GM21723 (cell line): ENCODE data around the gene CDH13.
A peak's percentile ranks its signal among the peaks of the same experiment; 100 is the strongest.

ENCODE experiments used
- ATAC-seq: cut with Tn5 transposase; IDR thresholded peaks from one replicate; pipeline ENCODE4 v1.9.1; 2021; ENCODE audit warnings: mild to moderate bottlenecking, moderate library complexity; ENCODE audit not compliant: unreplicated experiment

The CDH13 gene

DNA sequence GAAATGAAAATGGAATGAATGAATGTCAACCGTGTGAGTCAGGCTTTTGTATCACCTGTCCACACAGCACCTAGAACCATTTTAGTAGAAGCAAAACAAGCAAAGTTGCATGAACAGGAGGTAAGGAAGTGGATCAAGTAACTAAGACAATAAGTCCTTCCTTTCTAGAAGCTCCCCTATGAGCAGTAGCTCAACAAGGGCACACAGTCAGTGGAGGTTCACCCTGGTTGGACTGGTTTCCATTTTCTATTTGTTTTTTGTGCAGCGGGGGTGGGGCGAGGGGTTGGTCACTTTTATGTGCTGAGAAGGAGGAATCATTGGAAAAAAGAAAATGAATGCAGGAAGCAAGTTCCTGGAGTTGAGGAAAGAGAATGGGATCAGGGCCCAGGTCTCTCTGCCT lies 1177.0 kb downstream of the CDH13 start:
- ATAC-seq = no peak

DNA sequence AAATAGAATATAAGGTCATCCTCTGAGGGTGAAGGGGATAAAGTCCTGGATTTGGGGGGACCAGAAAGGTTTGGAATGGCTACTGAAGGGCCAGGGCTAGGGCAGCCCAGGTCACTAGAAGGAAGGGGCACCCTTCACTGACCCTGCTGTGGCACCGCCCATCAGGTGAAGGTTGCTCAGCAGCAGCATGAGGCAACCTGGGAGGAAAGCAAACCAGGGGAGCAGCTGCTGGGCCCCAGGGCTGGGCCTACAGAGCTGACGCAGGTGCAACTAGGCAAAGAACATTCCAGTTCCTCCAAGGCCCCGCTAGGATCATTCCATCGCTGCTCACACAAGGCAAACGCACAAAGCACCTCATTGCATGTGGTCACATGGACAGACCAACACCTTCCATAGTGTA lies 1177.6 kb downstream of the CDH13 start:
- no peak for ATAC-seq

DNA sequence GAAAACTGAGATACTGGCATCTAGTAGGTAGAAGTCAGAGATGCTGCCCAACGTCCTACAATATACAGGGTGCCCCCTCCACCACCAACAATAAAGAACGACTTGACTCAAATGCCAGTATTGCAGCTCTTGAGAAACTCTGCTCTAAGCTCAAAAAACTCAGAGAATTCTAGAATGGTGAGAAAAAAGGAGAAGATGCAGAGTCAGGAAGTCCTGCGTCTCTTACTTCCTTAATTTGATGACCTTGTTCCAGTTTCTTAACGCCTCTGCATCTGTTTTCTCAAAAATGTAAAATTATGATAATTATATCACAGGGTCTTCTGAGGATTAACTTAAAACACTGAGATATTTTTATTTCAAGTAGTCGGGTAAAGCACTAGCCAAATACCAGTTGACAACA lies 1179.3 kb downstream of the CDH13 start:
- ATAC-seq = peak; percentile 28

DNA sequence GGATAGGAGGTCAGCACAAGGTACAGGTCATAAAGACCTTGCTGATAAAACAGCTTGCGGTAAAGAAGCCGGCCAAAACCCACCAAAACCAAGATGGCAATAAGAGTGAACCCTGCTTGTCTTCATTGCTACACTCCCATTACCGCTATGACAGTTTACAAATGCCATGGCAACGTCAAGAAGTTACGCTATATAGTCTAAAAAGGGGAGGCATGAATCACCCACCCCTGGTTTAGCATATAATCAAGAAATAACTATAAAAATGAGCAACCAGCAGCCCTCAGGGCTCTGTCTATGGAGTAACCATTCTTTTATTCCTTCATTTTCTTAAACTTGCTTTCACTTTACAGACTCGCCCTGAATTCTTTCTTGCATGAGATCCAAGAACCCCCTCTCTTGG lies 1180.0 kb downstream of the CDH13 start:
- ATAC-seq = no peak

DNA sequence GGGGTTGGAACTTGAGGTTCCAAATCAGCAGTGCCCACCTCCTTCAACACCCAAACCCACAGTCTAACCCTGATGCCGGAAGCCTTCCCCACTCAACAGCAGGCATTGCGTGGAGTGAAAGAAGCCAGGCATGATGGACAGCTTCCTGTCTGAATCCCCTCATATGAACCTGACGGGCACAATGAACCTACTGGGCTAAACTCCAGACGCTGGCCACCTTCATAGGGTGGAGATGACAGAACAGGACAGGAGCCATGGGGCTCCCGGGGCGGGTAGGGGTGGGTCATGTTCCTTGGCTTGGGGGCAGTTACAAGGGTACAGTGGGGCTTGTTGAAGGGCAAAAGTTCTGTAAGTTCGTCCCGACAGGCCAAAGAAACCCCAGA lies 1180.5 kb downstream of the CDH13 start:
- ATAC-seq = peak; percentile 8

DNA sequence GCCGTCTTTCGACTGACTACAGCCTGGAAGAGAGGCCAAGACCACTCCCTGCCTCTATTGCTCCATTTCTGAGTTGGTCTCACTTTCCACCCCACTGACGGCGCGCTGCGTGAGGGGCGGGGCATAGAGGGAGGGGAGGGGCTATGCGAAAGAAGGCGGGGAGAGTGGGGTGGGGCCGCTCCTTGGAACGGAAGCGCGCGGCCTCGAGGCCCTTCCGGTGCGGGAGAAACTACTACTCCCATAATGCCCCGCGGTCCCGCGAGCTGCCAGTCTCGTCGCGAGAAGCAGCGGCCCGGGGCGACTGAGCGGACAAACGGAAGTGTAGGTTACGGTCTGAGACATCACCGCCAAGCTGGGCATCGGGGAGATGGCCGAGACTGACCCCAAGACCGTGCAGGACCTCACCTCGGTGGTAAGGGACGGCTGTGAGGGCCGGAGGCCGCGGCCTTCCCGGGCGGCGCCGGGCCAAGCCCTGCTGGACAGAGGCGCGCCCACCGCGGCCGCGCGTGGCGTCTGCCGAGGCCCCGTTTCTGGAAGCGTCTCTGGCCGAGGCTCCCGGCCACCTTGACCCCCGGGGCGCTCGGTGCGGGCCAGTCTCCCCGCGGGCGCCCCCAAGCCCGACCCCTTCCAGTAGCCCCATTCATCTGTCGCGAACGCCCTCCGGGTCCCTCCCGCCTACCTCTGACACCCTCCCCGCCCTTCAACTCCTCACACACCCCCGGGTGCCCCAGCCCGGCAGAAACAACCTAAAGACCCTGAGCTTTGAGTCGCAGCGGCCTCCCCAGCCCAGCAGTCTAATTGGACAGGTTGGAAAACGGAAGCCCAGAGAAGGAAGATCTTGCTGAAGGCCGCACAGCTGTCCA lies 1181.2 kb downstream of the CDH13 start, which contains the start of gene HSBP1:
Gene HSBP1 (plus strand): TSS at position 269 of the 863 bp plus-strand sequence. CDS start 99 bp downstream, at position 368.
- ATAC-seq = peak; percentile 94

DNA sequence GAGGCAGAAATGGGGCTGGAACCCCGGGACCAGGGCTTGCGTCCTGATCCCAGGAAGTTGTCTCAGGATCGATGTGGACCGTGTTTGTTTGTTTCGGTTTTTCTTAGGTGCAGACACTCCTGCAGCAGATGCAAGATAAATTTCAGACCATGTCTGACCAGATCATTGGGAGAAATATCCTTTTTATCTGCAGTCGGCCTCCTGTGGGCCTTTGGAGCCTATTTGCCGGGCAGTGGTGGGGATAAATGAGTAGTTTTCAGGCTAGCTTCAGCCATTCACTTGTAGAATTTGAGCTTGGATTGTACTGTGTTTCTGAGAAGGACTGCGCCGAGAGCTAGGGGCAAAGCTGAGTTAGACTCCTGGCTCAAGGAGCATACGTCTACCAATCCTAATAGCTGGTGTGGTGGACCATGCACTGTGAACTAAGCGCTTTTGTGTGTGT lies 1181.8 kb downstream of the CDH13 start:
- ATAC-seq = no peak

DNA sequence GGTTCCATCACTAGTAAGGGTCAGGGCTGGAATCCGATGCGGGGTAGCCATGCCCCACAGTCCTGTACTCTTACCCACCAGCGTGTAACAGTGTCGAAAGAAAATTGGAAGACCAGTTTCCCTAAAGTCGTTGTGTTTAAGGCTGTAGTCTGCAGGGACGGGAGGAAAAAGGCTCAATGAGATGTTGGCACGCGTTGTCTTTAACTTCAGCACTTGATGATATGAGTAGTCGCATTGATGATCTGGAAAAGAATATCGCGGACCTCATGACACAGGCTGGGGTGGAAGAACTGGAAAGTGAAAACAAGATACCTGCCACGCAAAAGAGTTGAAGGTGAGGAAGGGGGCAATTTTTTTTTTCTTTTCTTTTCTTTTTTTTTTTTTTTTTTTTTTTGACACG lies 1182.3 kb downstream of the CDH13 start:
- ATAC-seq = no peak

DNA sequence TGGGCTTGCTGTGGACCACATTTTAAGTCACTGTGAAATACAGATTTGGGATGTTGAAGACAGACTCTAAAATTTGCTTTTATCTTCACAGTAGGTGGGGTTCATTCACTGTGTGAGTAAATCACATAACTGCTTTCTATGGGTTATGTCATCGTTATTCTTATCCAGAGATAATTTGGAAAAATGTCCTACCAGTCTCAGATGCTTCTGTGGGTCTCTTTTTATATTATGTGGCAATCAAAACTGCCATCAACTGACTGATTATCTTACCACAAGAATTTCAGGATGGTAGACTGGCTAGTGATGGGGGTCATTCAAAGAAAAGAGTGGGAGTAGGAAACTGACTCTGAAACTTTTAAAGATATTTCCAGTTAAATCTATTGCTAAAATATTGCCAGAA lies 1184.1 kb downstream of the CDH13 start:
- ATAC-seq = no peak

DNA sequence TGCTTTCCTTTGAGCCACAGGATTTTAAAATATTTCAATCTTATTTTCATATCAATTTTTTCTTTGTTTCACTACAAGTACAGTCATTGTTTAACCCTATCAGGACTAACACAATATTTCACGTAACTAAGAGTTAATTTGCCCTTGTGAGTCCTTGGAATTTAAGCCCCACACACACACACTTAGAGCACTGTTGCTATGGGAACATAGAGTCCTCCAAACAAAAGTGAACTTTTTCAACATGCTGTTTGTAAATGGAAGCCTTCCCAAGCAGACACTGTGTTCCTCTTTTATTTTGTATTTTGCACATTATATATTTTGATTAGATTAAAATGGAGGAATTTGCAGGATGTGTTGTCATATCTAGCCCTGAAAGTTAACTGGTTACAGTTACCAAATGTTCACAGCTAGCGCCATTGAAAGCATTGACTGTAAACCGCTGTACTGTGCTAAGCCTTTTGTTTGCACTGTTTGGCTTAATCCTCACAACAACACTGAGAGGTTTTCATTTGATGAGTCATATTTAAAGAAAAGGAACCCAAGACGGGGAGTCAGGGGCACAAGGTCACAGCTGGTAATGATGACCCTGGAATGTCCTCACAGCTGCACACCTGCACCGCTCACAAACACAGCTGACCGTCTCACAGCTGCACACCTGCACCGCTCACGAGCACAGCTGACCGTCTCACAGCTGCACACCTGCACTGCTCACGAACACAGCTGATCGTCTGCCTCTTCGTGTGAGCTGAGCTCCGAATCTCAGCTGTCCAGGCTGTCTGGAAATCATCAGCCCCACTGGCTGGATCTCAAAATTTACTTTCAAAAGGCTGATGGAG lies 1187.3 kb downstream of the CDH13 start:
- no peak for ATAC-seq

DNA sequence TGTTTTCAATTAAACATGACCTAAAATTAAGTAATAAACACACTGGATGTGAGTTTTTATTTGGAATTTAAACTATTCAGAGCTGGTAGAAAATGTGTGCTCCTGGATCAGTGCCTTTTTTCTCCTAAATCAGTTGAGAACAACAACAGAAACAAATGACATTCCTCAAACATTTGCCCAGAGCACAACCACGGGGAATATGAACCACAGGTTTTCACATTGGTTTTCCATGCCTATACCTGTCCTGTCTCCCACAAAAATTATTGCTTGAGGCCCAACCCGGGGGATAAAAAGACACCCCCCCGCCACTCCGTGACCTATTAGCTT lies 1187.9 kb downstream of the CDH13 start:
- no peak for ATAC-seq

DNA sequence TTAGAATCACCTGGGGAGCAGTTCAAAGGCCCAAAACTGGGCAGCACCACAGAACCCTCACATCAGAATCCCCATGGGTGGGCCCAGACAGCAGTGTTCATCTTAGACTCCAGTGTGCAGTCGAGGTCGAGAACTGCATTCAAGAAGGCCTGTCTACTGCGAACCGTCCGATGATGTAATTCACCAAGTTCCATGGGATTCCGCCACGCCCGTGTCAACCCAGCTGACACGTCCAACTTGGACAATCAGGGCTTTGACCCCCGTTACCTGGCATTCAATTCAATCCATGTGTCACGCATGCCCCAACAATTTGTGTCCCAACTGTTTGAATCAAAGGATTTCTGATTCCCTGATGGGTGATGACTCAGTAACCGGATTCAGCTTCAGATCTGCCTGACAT lies 1190.3 kb downstream of the CDH13 start:
- no peak for ATAC-seq

DNA sequence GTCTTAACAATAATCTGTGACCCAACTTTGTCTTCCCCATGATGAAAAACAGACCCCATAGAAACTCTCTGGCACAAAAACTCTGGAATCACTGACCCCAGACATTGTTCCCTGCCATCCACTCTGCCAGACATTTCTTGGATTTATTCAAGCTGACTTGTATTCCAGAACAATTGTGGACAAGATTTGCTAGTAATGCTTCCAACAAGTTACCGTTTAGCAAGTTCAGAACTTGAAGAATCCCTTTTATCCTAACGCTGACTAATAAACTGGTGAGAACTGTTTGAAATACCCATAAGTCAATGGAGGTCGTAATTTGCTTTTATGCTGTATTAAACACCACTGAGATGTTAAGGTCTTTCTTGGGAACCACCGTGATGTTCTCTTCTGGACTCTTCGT lies 1191.5 kb downstream of the CDH13 start:
- no peak for ATAC-seq

DNA sequence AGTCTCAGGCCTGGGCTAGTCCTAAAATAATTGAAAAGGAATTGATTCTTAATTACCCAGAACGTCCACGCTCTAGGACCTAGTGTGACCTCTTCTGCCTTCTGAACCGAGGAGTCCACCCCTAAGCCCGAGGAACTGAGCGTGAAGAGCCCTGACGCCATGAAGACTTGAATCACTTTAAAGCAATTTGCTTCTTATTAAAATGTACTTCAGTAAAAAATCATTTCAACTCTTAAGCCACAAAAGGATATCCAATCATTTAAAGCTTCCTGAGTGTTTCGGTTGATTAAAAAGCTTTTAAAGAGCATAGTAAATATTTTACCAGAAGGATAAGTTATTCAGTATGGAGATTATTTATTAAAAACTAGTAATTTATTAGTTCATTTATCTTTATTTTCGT lies 1192.6 kb downstream of the CDH13 start:
- ATAC-seq = no peak

DNA sequence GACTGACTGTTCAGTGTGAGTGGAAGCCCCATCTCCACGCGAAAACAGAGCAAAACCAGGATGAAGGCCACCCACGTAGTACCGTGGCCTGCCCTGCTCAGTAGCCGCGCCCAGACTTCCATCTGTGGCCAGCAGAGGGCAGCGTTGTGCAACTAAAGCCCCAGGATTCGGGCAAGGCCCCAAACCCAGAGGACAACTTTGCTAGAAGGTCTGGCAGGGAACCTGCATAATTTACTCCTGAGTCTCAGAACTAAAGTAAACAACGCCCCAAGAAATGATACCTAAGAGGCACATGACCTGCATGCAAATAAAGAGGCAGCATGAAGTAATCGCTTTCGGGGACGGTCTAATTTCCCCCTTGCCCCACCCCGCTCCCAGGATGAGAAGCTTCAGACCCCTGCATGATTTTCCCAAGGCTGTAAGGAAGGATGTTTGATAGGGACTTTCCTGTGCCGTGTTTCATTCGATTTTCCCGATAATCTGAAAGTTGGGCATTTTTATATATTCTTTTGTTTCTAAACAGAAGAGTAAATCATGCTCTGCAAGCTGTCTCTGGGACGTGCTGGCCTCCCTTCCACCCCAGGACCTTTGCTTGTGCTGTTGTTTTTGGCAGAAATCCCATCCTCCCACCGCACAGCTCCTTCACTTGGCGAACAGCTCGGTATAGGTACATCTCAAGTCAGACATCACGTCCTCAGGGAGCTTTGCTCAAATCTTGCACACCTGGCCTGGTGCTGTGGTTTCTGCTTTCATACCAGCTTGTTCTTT lies 1199.6 kb downstream of the CDH13 start:
- ATAC-seq = peak; percentile 87

DNA sequence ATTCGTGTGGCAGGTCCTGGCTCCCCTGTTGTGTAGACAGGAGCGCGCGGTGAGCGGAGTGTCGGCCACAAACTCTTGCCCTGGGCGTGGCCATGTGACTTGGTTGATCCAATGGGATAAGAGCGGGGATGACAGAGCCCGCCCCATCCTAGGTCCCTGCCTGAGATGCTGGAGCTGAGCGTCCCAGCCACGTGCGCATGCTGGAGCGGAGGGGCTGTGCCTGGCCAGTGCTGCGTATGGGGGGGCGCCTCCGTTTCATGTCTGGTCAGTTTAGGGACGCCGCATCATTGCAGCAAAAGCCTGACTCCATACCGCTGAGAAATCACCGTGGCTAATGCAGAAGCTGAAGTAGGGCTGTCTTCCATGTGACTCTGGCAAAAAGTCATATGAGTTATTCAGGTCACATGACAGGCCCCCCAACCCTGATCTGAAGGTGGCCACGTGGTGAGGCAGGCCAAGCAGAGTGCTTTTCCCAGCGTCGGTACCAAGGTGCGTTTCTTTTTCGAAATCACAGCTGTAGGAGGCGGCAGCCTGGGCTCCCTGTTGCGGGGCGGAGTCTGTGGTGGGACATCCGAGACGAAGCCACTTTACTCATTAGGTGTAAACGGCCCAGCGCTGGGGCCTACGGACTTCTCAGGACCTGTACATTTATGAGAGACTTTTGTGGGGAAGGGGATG lies 1203.5 kb downstream of the CDH13 start:
- no peak for ATAC-seq

DNA sequence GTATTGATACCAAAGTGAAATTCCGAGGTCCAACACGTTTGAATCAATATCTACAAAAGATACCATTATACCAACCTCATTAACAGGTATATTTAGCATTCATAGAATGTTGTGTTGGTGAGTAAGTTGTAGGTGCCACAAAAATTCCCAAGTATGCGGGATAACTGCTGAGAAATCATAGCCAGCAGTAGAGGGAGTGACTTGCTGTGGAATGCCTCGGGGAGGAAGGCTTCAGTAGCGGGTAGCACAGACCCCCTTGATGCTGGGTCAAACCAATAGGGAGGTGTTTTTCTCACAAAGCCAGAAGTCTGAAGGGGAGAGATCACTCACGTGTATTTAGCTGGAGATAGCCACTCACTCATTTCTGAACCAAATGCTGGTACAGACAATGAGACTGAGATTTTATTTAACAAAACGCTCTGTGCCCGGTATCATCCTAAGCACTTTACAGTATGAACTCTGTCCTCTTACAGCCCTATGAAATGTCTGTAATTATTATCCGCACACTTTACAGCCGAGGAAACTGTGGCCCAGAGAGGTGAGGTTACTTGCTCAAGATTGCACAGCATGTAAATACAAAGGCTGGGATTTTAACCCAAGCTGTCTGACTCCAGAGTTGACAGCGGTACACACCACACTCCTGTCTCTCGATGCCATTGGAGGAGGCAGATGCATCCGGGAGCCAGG lies 1204.1 kb downstream of the CDH13 start:
- ATAC-seq = no peak

DNA sequence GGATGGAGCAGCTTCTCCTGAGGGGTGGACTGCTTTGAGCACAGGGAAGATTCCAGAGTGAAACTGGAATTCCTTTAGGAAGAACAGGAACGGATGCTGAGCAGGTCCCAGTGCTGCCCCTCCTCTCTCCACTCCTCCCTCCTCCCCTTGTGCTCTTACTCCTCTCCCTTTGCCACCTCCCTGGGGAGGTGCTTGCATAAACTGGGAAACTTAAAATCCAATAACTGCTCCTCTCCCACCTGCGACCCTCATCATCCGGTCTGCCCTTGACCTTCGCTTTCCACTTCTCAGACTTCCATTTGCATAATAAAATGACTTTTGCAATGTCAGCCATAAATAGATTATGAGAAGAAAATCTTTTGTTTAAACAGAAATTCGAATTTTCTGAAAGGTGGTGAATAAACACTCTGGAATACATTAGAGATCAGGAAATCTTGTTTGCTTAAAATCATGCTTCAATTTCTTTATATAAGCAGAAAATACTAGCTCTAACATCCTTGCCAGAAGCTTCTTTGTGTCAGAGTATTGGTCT lies 1204.8 kb downstream of the CDH13 start:
- no peak for ATAC-seq

DNA sequence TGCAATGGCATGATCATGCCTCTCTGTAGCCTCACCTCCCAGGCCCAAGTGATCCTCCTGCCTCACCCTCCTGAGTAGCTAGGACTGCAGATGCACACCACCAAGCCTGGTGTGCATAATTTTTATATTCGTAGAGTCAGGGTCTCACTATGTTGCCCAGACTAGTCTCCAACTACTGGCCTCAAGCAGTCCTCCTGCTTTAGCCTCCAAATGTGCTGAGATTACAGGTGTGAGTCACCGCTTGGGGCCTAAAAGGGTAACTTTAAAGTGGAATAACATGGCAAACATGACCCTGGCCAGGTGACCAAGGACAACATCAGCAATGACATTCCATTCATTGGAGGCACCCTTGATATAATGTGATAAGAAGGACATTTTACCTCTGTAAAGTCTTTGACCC lies 1207.2 kb downstream of the CDH13 start:
- ATAC-seq = no peak
